ENCODE results near the gene OR2W1.

The OR2W1 gene

DNA sequence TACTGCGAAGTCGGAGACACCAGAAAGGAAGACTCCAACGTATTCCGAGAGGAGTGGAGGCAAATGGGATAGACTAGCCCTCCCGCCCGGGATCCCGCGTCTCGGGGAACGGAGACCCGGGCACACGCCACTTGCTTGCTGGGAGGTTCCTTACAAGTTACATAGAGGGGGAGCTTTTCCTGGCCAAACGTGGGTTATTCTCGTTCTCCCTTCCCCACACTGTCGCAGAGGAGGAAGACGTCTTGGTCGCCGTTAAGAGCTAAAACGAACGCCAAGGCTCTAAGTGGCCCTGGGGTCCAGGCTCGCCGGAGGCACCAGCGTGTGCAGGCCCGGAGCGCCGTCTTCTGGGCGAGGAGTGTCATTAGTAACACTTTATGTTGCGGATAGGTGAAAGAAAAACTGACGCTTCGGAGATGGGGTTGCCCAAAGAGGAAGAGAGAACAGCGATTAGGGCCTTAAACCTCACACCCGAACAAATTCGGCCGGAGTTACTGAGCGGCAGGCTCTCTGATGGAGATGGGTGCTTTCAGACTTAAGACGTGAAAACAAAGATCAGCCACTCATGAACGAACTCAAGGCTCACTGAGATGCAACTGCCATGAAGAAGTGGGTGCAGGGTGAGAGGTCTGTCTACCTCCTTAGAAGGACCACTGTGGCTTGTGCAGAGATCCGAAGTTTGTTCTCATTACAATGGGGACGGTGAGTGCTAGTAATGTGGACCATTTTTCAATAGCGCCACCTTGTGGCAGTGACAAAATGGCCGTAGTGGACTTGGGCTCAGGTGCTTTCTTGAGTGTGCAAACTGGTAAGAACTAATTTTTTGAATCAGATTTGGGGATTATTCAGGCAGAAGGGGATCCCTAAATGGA is 28.2 kb downstream of the OR2W1 start:
- peak; percentile 79 for ATAC-seq
- no peaks in the 10 kb centered on the region for H3K36me3 Mint-ChIP-seq (ENCODE audit: low read depth)
- H3K4me1 Mint-ChIP-seq: peaks cover 15% of the 10 kb centered on the region
- peak; percentile 84 for DNase-seq
- no peaks in the 10 kb centered on the region for H3K9me3 Mint-ChIP-seq
- H3K4me3 Mint-ChIP-seq: peak overlapping the region; percentile 85
- H3K27ac Mint-ChIP-seq: peak overlapping the region; percentile 41
- H3K27me3 Mint-ChIP-seq: peaks cover 36% of the 10 kb centered on the region

- Mint-ChIP-seq H3K36me3 (ENCODE audit: low read depth) (no peaks in the 10 kb centered on the region), H3K4me3 (no peak overlapping the region), H3K9me3 (no peaks in the 10 kb centered on the region), H3K27ac (no peak overlapping the region), H3K27me3 (peaks cover 37% of the 10 kb centered on the region), H3K4me1 (peaks cover 22% of the 10 kb centered on the region)
- DNase-seq: no peak
- ATAC-seq: no peak
Measured at GRCh38 chr6:29014729-29015608, 30.0 kb downstream of the OR2W1 start.

GRCh38 chr6:29011276-29011734 is 33.7 kb downstream of the OR2W1 start:
- no peaks in the 10 kb centered on the region for H3K9me3 Mint-ChIP-seq
- no peaks in the 10 kb centered on the region for H3K36me3 Mint-ChIP-seq (ENCODE audit: low read depth)
- H3K27ac Mint-ChIP-seq: peak overlapping the region; percentile 47
- DNase-seq (peak; percentile 41), ATAC-seq (peak; percentile 62)
- H3K4me1 Mint-ChIP-seq: peaks cover 13% of the 10 kb centered on the region
- peak overlapping the region; percentile 80 for H3K4me3 Mint-ChIP-seq
- peaks cover 32% of the 10 kb centered on the region for H3K27me3 Mint-ChIP-seq

DNA sequence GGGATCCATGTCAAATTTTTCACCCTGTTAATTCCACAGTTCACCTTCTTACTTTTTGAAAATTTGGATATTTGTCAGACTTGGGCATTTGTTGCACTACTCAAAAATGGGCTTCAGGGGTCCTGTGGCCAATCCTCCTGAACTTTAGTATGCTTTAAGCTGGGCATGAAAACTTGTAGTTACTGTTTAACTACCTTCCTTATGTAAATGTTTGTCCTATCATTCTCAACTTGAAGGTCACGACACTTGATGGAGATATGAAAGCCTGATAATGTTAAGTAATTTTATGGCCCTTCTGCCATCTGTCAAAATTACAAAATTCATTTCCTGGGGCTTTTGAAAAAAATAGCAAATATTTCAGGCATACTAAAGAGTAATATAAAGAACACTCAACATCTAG is 35.6 kb downstream of the OR2W1 start:
- no peak for DNase-seq
- no peak overlapping the region for H3K27ac Mint-ChIP-seq
- H3K4me3 Mint-ChIP-seq: no peak overlapping the region
- no peak for ATAC-seq
- peaks cover 8% of the 10 kb centered on the region for H3K9me3 Mint-ChIP-seq
- H3K27me3 Mint-ChIP-seq: peaks cover 35% of the 10 kb centered on the region
- no peaks in the 10 kb centered on the region for H3K36me3 Mint-ChIP-seq (ENCODE audit: low read depth)
- H3K4me1 Mint-ChIP-seq: peaks cover 19% of the 10 kb centered on the region

- Mint-ChIP-seq H3K36me3 (ENCODE audit: low read depth) (no peaks in the 10 kb centered on the region), H3K27ac (no peak overlapping the region), H3K27me3 (peaks cover 27% of the 10 kb centered on the region), H3K4me3 (no peak overlapping the region), H3K9me3 (peaks cover 11% of the 10 kb centered on the region), H3K4me1 (peaks cover 19% of the 10 kb centered on the region)
- DNase-seq: no peak
- ATAC-seq: no peak
Measured at GRCh38 chr6:29008089-29008488, 36.9 kb downstream of the OR2W1 start.

GRCh38 chr6:29005183-29005885 is 39.6 kb downstream of the OR2W1 start, which contains the start of gene ZNF311:
Gene ZNF311, minus strand, starts transcription at chr6:29005315. Its CDS starts 1,361 bp downstream, at chr6:29003954.
- H3K4me3 Mint-ChIP-seq: peak within 1 kb of the TSS; percentile 77
- ATAC-seq: peak; percentile 90
- no peaks in the 10 kb centered on the region for H3K36me3 Mint-ChIP-seq (ENCODE audit: low read depth)
- peaks cover 15% of the 10 kb centered on the region for H3K27me3 Mint-ChIP-seq
- H3K4me1 Mint-ChIP-seq: peaks cover 13% of the 10 kb centered on the region
- peak within 1 kb of the TSS; percentile 35 for H3K27ac Mint-ChIP-seq
- DNase-seq: peak; percentile 38
- peaks cover 11% of the 10 kb centered on the region for H3K9me3 Mint-ChIP-seq

DNA sequence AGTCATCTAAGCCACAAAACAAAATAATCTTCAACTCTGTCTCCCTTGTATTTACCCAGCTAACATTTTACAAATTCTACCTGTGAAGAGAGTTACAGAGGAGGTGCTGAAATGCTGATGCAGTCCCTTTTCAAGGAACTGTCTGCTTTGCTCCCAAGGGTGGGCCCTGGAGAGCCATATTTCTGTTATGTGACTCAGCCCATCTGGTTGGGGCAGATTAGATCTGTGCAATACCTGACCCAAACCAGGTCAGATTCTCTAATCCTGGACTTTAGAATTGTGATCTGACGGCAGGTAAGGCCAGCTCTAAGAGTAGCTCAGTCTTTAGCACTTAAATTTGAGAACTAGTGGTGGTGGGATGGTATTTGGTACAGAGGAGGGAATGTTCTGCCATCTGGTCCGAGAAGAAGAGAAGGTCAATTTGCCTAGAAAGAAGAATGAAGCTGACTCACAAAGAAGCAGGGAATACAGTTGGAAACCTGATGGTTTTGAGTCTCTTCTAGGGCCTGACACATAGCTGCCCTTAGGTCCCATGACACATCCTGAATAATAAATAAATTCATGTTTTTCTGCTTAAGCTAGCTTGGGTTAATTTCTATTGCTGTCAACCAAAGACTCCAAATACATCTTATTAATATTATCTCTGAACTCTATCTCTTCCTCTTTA is 48.0 kb downstream of the OR2W1 start:
- ATAC-seq (no peak), DNase-seq (no peak)
- H3K27me3 Mint-ChIP-seq: peaks cover 8% of the 10 kb centered on the region
- H3K4me1 Mint-ChIP-seq: no peaks in the 10 kb centered on the region
- H3K36me3 Mint-ChIP-seq (ENCODE audit: low read depth): no peaks in the 10 kb centered on the region
- no peaks in the 10 kb centered on the region for H3K9me3 Mint-ChIP-seq
- H3K27ac Mint-ChIP-seq: no peak overlapping the region
- no peak overlapping the region for H3K4me3 Mint-ChIP-seq

DNA sequence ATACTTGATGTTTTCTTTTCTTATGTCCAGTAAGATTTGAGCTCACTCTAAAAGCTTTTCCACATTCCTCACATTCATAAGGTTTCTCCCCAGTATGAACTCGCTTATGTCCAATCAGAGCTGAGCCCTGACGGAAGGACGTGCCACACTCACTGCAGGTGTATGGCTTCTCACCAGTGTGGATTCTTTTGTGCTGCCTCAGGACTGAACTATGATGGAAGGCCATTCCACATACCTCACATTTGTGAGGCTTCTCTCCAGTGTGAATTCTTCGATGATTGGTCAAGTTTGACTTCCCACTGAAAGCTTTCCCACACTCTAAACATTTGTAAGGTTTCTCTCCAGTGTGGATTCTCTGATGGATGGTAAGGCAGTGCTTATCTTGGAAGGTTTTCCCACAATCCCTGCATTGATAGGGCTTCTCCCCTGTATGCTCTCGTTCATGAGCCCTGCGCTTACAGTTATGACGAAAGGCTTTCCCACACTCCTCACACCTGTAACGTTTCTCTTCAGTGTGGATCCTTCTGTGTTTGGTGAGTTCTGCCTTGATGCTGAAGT is 49.8 kb downstream of the OR2W1 start:
- DNase-seq (no peak), ATAC-seq (no peak)
- Mint-ChIP-seq H3K27ac (no peak overlapping the region), H3K4me3 (no peak overlapping the region), H3K4me1 (no peaks in the 10 kb centered on the region), H3K27me3 (peaks cover 10% of the 10 kb centered on the region), H3K9me3 (no peaks in the 10 kb centered on the region), H3K36me3 (ENCODE audit: low read depth) (no peaks in the 10 kb centered on the region)

All from activated naive CD8-positive, alpha-beta T cell treated with anti-CD3 and anti-CD28 coated beads, Interleukin-2, amount 50 U/mL, for 24 hours (primary cell).